ENCODE measurements around the gene EDC3. TPM values are rescaled to one million over a fixed set of nuclear protein-coding genes. Genes with fewer than 3 reads are reported as not detected.

Gene EDC3
- total and polyA plus RNA-seq, 11 donors, result 7.3 to 23.0 (median 16.5) TPM

DNA sequence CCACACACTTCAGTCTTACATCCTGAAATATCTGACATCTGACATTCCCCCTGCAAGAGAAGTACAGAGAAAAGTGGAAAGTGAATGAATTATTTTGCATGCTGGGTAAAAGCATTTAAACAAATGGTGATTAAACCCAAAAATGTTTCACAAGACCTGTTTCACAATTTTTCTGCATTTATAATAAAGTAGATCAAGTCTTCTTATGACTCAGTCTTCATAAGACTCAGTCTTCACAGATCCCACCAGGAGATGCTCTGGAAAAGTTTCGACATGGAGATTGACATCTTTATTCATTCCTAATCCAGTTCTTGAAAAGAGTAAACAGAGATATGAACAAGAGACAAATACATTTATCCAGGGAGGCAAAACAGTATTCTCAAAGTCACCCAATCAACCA, 13.2 kb upstream of the EDC3 start:
- TF ChIP-seq POLR2A (IDR thresholded peaks at IDR 0.05), result no peak
- TF ChIP-seq CTCF (IDR thresholded peaks at IDR 0.05), result no peak

DNA sequence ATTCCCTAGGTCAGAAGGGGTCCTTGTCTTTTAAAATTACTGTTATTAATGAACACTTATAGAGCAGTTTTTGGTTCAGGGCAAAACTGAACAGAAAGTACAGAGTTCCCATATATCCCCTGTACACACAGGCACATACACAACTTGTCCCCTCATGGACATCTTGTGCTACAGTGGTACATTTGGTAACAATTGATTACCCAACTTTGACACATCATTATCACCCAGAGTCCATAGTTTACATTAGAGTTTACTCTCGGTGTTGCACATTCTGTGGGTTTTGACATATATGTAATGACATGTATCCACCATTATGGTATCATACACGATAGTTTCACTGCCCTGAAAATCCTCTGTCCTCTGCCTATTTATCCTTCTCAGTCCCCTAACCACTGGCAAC, 984 bp upstream of the EDC3 start:
- H3K4me3 ChIP-seq, result peak overlapping the region in 8 of 12 donors; percentile 64 to 92 (median 81)
- H3K27me3 ChIP-seq, result peaks cover 0 to under 1% (median 0%) of the 10 kb centered on the region in 9 donors
- intact Hi-C loops (cut with DNase I), result loop anchor here in 1 of 10 donors (10.0 kb wide), 1 partner anchor 52 kb away; no protein-coding TSS in a partner anchor
- TF ChIP-seq CTCF (IDR thresholded peaks at IDR 0.05) (no peak), POLR2A (IDR thresholded peaks at IDR 0.05) (no peak)
- peaks cover 0 to 29% (median 14%) of the 10 kb centered on the region in 12 donors for H3K4me1 ChIP-seq
- DNase-seq, result no peak
- no peak overlapping the region for H3K27ac ChIP-seq
- H3K36me3 ChIP-seq, result no peaks in the 10 kb centered on the region
- no peaks in the 10 kb centered on the region for H3K9me3 ChIP-seq
- WGBS, 4 donors, result 41 to 84% (median 61%) methylated on average over 2 of the region's 2 CpGs
- no peak for ATAC-seq

More for the DNA sequence above, 13.2 kb upstream of the EDC3 start:
- H3K4me3 ChIP-seq, result no peak overlapping the region
- H3K27me3 ChIP-seq, result peaks cover 0 to 8% (median 0%) of the 10 kb centered on the region in 9 donors
- H3K4me1 ChIP-seq, result peaks cover 0 to 17% (median 0%) of the 10 kb centered on the region in 12 donors
- DNase-seq (no peak), ATAC-seq (no peak)
- WGBS, 4 donors, result 53 to 69% (median 59%) methylated on average over 1 of the region's 1 CpG
- H3K9me3 ChIP-seq, result no peaks in the 10 kb centered on the region
- H3K27ac ChIP-seq, result no peak overlapping the region
- intact Hi-C loops (cut with DNase I), result no loop called here
- H3K36me3 ChIP-seq, result no peaks in the 10 kb centered on the region

DNA sequence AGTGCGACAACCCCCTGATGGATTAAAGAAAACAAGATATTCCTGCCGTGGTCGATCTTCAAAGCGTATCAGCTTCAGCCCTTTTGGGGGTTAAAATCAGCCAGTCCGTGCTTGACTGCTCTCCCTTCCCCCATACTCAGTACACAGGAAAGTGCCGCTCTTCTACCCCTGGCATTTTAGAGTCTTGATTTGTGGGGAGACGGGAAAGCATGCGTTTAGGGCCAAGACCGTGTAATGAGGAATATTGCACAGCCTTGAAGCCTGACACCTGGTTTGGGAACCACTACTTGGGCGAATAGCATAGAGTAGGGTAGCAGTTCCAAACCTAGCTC, 540 bp upstream of the EDC3 start:
- H3K27ac ChIP-seq, result peak overlapping the region in 9 of 12 donors; percentile 62 to 89 (median 81)
- no peaks in the 10 kb centered on the region for H3K27me3 ChIP-seq
- peak overlapping the region; percentile 61 to 92 (median 81) for H3K4me3 ChIP-seq
- H3K36me3 ChIP-seq, result no peaks in the 10 kb centered on the region
- 3 to 6% (median 4%) methylated on average over 10 of the region's 10 CpGs for WGBS, 4 donors
- peaks cover 0 to 29% (median 14%) of the 10 kb centered on the region in 12 donors for H3K4me1 ChIP-seq
- no peaks in the 10 kb centered on the region for H3K9me3 ChIP-seq
- no peak for TF ChIP-seq CTCF (IDR thresholded peaks at IDR 0.05)
- no peak for TF ChIP-seq POLR2A (IDR thresholded peaks at IDR 0.05)
- no peak for ATAC-seq
- intact Hi-C loops (cut with DNase I), result loop anchor here in 1 of 10 donors (10.0 kb wide), 1 partner anchor 52 kb away; no protein-coding TSS in a partner anchor
- DNase-seq, result no peak

DNA sequence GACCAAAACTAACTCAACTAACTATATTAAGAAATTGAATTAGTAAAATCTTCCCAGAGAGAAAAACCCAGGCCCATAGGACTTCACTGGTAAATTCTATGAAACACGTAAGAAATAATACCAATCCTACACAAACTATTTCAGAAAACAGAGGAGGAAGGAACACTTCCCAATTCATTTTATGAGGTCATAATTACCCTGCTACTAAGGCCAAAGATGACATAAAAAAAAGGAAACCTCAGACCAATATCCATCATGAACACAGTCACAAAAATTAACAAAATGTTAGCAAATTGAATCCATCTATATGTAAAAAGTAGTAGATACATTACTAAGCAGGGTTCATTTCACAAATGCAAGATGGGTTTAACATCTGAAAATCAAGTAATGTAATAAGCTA, 3.5 kb downstream of the EDC3 start:
- no peak for DNase-seq
- intact Hi-C loops (cut with DNase I), result loop anchor here in 1 of 10 donors (10.0 kb wide), 1 partner anchor 48 kb away; no protein-coding TSS in a partner anchor

More for the DNA sequence above, 3.5 kb downstream of the EDC3 start:
- H3K27me3 ChIP-seq, result no peaks in the 10 kb centered on the region
- no peak overlapping the region for H3K27ac ChIP-seq
- H3K4me3 ChIP-seq, result no peak overlapping the region
- ATAC-seq, result no peak
- peaks cover 0 to 5% (median 0%) of the 10 kb centered on the region in 12 donors for H3K9me3 ChIP-seq
- 87 to 90% (median 88%) methylated on average over 1 of the region's 1 CpG for WGBS, 4 donors
- TF ChIP-seq POLR2A (IDR thresholded peaks at IDR 0.05), result no peak
- no peak for TF ChIP-seq CTCF (IDR thresholded peaks at IDR 0.05)
- no peaks in the 10 kb centered on the region for H3K36me3 ChIP-seq
- H3K4me1 ChIP-seq, result peaks cover 0 to 29% (median 14%) of the 10 kb centered on the region in 12 donors

Measured in heart left ventricle (tissue), 16 donors.